ENCODE measurements around the gene MOGAT2.

DNA sequence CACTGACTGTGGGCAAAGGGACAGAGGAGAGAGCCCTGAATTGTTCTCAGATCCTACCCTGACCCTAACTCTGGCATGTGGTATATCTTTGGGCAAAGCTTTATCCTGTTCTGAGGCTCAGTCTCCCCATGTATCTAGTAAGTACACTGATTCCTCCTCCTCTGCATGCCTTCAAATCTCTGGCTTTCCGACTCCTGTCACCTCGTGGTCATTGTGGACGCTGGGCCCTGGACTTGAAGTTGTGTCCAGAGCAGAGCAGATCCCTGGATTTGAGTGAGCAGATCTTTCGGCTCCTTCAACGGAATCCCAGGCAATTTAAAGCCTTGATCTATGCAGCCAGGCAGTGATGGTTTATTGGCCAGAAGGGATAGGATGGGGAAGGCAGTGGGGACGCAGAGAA, 3.0 kb downstream of the MOGAT2 start:
- TF ChIP-seq CTCF (IDR thresholded peaks at IDR 0.05) (no peak), EZH2 (IDR thresholded peaks at IDR 0.05) (no peak)
